GM21360 (cell line): ENCODE measurements around the gene TCFL5.

Source experiments
- ATAC-seq: cut with Tn5 transposase; IDR thresholded peaks from one replicate; pipeline ENCODE4 v1.9.1; 2021; ENCODE audit warnings: mild to moderate bottlenecking, moderate library complexity; ENCODE audit not compliant: unreplicated experiment

TCFL5 gene

GRCh38 chr20:62837790-62838127, 23.9 kb downstream of the TCFL5 start:
- ATAC-seq, result peak; percentile 26

- no peak for ATAC-seq
Measured at GRCh38 chr20:62836967-62837490, 24.6 kb downstream of the TCFL5 start.

- ATAC-seq, result no peak
Measured at GRCh38 chr20:62835931-62836861, 25.4 kb downstream of the TCFL5 start.

- ATAC-seq, result no peak
Measured at GRCh38 chr20:62834967-62835730, 26.5 kb downstream of the TCFL5 start.

- peak; percentile 31 for ATAC-seq
Measured at GRCh38 chr20:62832951-62833391, 28.7 kb downstream of the TCFL5 start.

GRCh38 chr20:62832212-62832922, 29.3 kb downstream of the TCFL5 start:
- ATAC-seq, result peak; percentile 51

- no peak for ATAC-seq
Measured at GRCh38 chr20:62831854-62832211, 29.8 kb downstream of the TCFL5 start.

GRCh38 chr20:62831361-62831788, 30.2 kb downstream of the TCFL5 start:
- no peak for ATAC-seq

- ATAC-seq, result no peak
Measured at GRCh38 chr20:62830821-62831220, 30.8 kb downstream of the TCFL5 start.

- ATAC-seq, result no peak
Measured at GRCh38 chr20:62830251-62830650, 31.4 kb downstream of the TCFL5 start.

GRCh38 chr20:62829231-62830230, 32.1 kb downstream of the TCFL5 start:
- ATAC-seq, result no peak

GRCh38 chr20:62828511-62829230, 33.0 kb downstream of the TCFL5 start:
- ATAC-seq, result no peak

- ATAC-seq, result no peak
Measured at GRCh38 chr20:62828051-62828450, 33.6 kb downstream of the TCFL5 start.

GRCh38 chr20:62827311-62828038, 34.1 kb downstream of the TCFL5 start:
- no peak for ATAC-seq

- ATAC-seq, result no peak
Measured at GRCh38 chr20:62826646-62827310, 34.8 kb downstream of the TCFL5 start.

GRCh38 chr20:62825986-62826645, 35.5 kb downstream of the TCFL5 start:
- no peak for ATAC-seq

- ATAC-seq, result no peak
Measured at GRCh38 chr20:62825333-62825985, 36.2 kb downstream of the TCFL5 start.
